Stimulated activated CD4-positive, alpha-beta T cell treated with anti-CD3 and anti-CD28 coated beads, Interleukin-12 subunit alpha, Interleukin-12 subunit beta, amount 100 ng/mL, for 24 hours (primary cell): ENCODE results near the gene PPP5C.

ENCODE experiments used
- DNase-seq, 2 experiments: peaks; one replicate each; pipeline ENCODE4 v3.0.0-alpha.2; 2020; ENCODE audit warnings: low read depth in 2 of 2

Gene PPP5C

GRCh38 chr19:46330319-46330918, 16.5 kb upstream of the PPP5C start:
- no peak for DNase-seq

- DNase-seq = no peak
Observed at GRCh38 chr19:46337487-46337886, 9.4 kb upstream of the PPP5C start.

GRCh38 chr19:46339446-46339845, 7.4 kb upstream of the PPP5C start:
- no peak for DNase-seq

GRCh38 chr19:46340051-46340659, 6.7 kb upstream of the PPP5C start:
- DNase-seq = no peak

GRCh38 chr19:46341937-46342336, 5.0 kb upstream of the PPP5C start:
- DNase-seq = no peak

GRCh38 chr19:46344363-46344762, 2.5 kb upstream of the PPP5C start:
- no peak for DNase-seq

- DNase-seq = no peak
Observed at GRCh38 chr19:46345157-46345556, 1.7 kb upstream of the PPP5C start.

GRCh38 chr19:46347572-46347883, 641 bp downstream of the PPP5C start:
- no peak for DNase-seq

- no peak for DNase-seq
Observed at GRCh38 chr19:46347985-46348384, 1.1 kb downstream of the PPP5C start.

- DNase-seq = no peak
Observed at GRCh38 chr19:46349311-46349993, 2.6 kb downstream of the PPP5C start.

- DNase-seq = no peak
Observed at GRCh38 chr19:46350029-46350757, 3.3 kb downstream of the PPP5C start.

- DNase-seq = no peak
Observed at GRCh38 chr19:46350758-46351159, 3.9 kb downstream of the PPP5C start.

GRCh38 chr19:46351241-46352041, 4.6 kb downstream of the PPP5C start:
- DNase-seq = no peak

GRCh38 chr19:46353730-46354528, 7.0 kb downstream of the PPP5C start:
- no peak for DNase-seq

GRCh38 chr19:46355234-46356148, 8.6 kb downstream of the PPP5C start:
- no peak for DNase-seq

- no peak for DNase-seq
Observed at GRCh38 chr19:46356149-46357055, 9.5 kb downstream of the PPP5C start.

- no peak for DNase-seq
Observed at GRCh38 chr19:46357846-46358583, 11.1 kb downstream of the PPP5C start.

GRCh38 chr19:46361915-46362314, 15.0 kb downstream of the PPP5C start:
- DNase-seq = no peak
